CD4-positive, alpha-beta T cell treated with Interleukin-21 for 1 hour (primary cell): ENCODE results near the gene INTS2.
"Not testable (repeated sequence)": the region's sequence is repeated elsewhere in the genome, so short reads cannot be mapped to it uniquely, and the experiment has no call there.

ENCODE experiments used
- DNase-seq: peaks from one replicate; pipeline ENCODE4 v3.0.0-alpha.2; 2020

INTS2 gene

GRCh38 chr17:61885865-61886264, 41.9 kb downstream of the INTS2 start:
- not testable (repeated sequence) for DNase-seq

- DNase-seq: no peak
Measured at GRCh38 chr17:61884864-61885263, 42.9 kb downstream of the INTS2 start.

GRCh38 chr17:61880589-61881102, 47.1 kb downstream of the INTS2 start:
- DNase-seq: no peak

GRCh38 chr17:61878984-61879612, 48.7 kb downstream of the INTS2 start:
- no peak for DNase-seq

DNA sequence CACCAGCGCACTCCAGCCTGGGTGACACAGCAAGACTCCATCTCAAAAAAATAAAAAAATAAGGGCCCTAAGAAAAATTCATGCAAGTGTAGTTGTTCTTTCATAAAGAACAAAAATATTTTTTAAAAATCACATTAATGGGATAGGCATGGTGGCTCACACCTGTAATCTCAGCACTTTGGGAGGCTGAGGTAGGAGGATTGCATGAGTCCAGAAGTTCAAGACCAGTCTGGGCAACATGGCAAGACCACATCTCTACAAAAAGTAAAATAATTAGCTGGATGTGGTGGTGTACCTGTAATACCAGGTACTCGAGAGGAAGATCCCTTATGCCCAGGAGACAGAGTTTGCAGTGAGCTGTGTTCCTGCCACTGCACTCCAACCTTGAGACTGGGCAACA, 49.3 kb downstream of the INTS2 start:
- DNase-seq: no peak

GRCh38 chr17:61877837-61878236, 49.9 kb downstream of the INTS2 start:
- no peak for DNase-seq

DNA sequence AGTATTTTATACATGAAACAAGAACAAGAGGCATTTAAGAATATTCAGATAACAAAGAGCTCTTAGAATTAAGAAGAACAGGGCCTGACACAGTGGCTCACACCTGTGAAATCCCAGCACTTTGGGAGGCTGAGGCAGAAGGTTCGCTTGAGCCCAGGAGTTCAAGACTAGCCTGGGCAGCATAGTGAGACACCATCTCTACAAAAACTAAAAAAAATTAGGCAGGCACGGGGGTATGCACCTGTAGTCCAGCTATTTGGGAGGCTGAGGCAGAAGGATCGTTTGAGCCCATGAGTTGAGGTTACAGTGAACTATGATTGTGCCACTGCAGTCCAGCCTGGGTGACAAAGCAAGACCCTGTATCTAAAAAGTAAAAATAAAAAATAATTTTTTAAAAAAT, 52.0 kb downstream of the INTS2 start:
- no peak for DNase-seq

GRCh38 chr17:61875285-61875684, 52.5 kb downstream of the INTS2 start:
- no peak for DNase-seq

DNA sequence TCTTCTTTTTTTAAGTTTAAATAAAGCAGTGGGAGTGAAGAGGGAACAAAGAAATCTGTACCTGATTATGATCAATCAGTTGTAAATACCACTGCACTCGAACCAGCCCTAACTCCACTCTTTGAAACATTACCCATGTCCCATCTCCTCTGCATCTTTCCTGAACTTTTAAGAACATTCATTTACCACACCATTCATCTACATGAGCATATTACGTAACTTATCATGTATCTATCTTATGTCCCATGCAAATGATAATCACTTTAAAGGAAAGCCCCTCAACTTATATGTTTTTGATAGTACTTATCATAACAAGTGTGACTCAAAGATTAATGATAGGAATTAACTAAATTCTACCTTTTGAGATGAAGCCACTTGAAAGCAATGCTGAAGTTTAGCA, 53.7 kb downstream of the INTS2 start:
- no peak for DNase-seq

DNA sequence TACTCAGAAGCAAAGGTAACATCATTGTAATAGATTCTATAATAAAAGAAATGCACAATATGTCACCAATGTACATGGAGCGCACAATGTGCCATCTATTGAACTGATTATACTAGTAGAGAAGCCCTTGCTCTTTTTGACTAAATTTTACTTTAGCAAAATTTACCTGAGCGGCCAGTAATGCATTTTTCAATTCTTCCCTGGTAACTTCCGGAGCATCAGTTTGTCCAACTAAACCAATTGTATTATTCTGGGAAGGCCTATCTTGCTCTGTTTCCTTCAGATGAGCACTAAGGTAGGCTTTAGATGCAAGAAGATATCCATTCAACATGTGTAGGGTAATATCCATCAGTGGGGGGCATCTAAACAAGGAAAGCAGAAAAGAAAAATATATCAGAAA, 55.7 kb downstream of the INTS2 start:
- DNase-seq: no peak

DNA sequence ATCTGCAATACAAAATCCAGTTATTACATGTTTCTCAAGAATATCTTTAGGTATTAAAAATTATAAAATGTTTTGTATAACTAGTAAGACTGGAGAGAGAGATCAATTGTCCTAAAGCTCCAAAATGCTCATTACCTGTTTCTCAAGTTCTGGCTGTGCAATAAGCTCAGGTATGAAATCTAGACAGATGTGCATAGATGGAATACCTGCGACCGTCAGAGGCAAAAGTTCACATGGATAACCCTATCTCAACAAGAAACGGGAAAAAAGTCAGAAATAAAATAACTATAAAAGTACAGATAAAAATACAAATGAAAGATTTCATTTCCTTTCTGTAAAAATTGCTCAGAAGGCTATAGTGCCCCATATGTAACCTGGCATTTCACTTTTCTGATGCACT, 58.6 kb downstream of the INTS2 start:
- DNase-seq: no peak

DNA sequence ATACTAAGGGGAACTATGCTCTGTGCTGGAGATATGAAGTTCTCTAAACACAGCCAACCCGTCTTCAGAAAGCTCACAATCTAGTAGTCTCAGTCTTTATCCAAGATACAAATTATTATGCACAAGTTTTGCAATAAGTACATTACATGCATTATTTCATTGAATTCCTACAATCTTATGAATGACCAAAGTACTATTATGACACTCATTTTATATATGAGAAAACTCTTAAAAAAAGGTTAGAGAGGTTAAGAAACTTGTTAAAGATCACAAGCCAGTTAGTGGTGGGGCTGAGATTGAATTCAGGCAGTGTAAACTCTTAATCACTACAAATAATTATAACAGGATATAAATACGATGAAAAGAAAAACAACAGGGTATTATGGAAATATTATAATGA, 59.7 kb downstream of the INTS2 start:
- no peak for DNase-seq

DNA sequence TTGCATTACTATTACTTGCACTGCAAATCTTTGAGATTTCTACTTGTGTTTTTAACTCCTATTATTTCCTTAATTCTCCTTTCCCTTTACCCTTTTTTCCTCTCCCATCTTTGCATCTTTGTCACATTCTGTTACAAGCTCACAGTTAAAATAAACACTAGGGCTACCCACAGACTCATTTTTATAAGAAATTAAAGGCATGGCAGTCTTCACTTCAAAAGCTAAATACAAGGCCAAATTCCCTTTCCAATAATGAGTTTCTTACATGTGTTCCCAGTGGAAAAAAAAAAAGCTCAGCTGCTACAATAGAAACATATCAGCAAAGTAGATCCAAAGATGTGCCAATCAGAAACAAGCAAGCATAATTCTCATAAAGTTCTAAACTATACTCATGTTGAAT, 60.7 kb downstream of the INTS2 start:
- no peak for DNase-seq

DNA sequence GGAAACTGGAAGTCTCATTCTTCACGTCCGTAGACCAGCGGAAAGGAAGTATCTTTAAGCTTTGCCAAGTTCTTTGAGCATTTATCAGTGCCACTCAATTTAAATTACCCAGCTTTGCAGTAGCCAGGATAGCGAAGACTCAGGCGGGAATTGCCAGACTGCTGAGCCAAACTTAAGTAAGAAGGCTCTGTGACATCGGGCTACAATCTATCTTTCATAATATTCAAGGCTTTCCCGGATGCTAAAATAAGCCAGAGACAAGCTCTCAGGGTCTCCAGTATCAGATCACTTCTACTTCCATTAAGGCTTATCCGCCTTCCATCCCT, 64.0 kb downstream of the INTS2 start:
- DNase-seq: no peak

DNA sequence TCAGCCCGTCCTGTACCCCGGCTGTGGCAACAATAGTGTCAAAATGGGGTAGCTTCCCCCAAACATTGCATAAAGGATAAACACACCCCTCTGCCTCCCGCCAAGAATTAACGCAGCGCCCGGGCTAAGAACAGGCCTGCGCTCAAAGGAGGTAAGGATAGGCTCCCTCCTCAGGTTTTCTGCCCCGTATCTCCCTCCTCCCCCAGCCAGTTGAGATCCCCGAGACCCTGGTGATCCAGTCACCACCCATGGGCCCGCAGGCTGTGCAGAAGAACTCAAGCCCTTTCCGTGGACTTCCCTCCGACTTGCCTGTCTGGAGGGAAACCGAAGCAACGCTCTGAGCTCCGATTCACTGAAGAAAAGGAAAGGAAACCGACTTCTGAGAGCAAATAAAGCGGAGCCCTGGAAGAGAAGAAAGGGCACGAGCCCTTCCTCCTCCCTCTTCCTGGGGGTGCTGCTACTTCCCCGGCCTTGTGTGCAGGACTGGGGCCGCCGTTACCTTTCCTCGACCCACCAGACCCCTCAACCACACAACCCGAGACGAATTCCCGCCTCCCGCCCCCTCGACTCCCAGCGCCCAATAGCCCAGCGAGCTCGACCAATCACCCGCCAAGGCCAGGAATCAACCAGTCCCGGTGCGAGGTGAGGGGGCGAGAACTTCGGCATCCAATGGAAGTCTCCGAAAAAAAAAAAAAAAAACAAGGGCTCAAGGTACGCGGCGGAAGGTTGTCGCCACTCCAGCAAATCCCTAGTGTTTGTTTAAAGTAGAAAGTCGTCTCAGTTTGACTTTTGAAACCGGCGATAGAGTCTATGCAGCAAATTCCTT, 64.6 kb downstream of the INTS2 start, which contains the start of gene BRIP1:
Gene BRIP1, minus strand, starts transcription at position 554 of the 826 bp plus-strand sequence. CDS start 1,989 bp downstream, outside the sequence.
- peak; percentile 90 for DNase-seq

DNA sequence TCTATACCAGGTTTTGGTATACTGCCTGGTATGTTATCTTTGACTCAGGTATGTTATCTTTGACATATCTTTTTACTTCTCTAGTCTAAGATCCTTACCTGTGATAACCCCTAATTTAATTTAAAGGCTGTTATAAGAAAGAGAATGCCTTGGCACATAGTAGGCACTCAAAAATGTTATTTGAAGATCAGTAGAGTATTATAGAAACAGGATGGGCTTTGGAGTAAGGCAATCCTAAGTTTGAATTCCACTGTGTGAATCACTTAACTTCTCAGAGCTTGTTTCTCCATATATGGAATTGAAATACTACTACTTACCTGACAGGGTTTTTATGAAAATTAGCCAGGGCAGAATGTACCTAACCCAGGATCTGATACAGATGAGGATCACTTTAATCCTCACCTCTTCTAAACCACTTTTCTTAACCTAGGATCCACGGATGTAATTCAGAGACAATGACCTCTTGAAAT, 65.6 kb downstream of the INTS2 start:
- DNase-seq: no peak

- not testable (repeated sequence) for DNase-seq
Measured at GRCh38 chr17:61860397-61860796, 67.4 kb downstream of the INTS2 start.

- no peak for DNase-seq
Measured at GRCh38 chr17:61856035-61856434, 71.7 kb downstream of the INTS2 start.

DNA sequence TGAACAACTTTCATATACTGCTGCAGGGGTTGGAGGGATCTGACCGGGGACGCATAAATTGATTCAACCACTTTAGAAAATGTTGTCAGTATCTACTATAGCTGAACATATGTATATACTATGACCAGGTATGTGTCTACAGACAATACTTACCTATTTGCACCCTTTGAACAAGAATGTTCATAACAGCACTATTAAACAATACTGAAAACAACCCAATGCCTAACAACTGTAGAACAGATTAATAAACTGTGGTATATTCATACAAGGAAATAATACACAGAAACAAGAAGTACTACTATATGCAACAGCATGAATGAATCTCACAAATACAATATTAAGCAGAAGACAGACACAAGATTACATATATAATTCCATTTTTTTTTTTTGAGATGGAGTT, 74.9 kb downstream of the INTS2 start:
- no peak for DNase-seq

GRCh38 chr17:61849674-61850073, 78.1 kb downstream of the INTS2 start:
- no peak for DNase-seq

- DNase-seq: no peak
Measured at GRCh38 chr17:61848896-61849295, 78.9 kb downstream of the INTS2 start.

DNA sequence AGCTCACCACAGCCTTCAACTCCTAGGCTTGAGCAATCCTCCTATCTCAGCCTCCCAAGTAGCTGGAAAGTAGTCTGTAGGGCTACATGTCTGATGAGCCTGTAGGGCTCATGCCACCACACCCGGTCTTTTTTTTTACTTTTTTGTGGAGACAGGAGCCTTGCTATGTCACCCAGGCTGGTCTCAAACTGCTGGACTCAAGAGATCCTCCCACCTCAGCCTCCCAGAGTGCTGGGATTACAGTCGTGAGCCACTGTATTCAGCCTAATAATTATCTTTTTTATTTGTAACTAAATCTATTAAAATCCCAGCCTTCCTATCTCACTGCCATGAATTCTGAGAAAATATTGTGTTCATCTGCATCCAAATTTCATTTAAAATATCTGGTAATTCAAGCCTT, 79.5 kb downstream of the INTS2 start:
- no peak for DNase-seq

GRCh38 chr17:61847659-61848058, 80.1 kb downstream of the INTS2 start:
- DNase-seq: no peak

DNA sequence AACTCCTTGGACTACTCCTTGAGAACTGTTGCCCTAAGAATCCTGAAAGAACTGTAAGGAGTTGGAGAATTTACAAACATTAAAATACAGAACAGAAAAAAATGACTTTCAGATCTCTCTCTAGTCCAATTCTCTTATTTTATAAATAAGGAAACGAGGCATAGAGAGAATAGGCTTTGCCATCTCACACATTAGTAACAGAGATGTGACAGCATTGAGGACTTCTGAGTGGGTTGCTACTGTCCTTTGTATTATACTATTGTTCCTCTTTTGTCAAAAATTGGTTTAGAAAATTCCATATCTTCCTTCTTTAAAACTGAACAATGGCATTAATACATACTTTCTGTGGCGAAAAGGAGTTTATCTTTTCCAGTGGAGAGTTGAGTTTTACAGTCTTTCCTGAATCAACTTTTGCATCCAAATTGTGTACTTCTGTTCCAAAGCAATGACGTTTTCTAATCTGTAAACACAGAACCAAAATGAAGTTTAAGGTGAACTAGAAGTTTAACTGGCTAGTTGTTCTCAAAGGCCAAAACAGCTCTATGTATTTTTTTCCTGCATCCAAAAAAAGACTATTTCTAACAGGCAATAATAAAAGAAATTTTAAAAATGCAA, 80.9 kb downstream of the INTS2 start:
- DNase-seq: no peak
